HG02763 (cell line): ENCODE data around the gene UBXN11.
"Not testable (repeated sequence)": the region's sequence is repeated elsewhere in the genome, so short reads cannot be mapped to it uniquely, and the experiment has no call there.

Source experiments
- ATAC-seq: cut with Tn5 transposase; IDR thresholded peaks from one replicate; pipeline ENCODE4 v1.9.1; 2021; ENCODE audit warnings: mild to moderate bottlenecking, moderate library complexity; ENCODE audit not compliant: unreplicated experiment

Gene UBXN11

GRCh38 chr1:26336477-26337205, 30.2 kb upstream of the UBXN11 start:
- ATAC-seq: peak; percentile 64

GRCh38 chr1:26335774-26336476, 29.5 kb upstream of the UBXN11 start:
- no peak for ATAC-seq

- not testable (repeated sequence) for ATAC-seq
Measured at GRCh38 chr1:26333312-26333711, 26.9 kb upstream of the UBXN11 start.

GRCh38 chr1:26330276-26330675, 23.8 kb upstream of the UBXN11 start:
- ATAC-seq: no peak

- ATAC-seq: not testable (repeated sequence)
Measured at GRCh38 chr1:26329380-26329779, 22.9 kb upstream of the UBXN11 start.

- no peak for ATAC-seq
Measured at GRCh38 chr1:26328597-26328996, 22.2 kb upstream of the UBXN11 start.

- ATAC-seq: no peak
Measured at GRCh38 chr1:26327956-26328362, 21.5 kb upstream of the UBXN11 start.

- no peak for ATAC-seq
Measured at GRCh38 chr1:26324550-26324949, 18.1 kb upstream of the UBXN11 start.

GRCh38 chr1:26323382-26323781, 16.9 kb upstream of the UBXN11 start:
- no peak for ATAC-seq

GRCh38 chr1:26322042-26322331, 15.6 kb upstream of the UBXN11 start:
- no peak for ATAC-seq

GRCh38 chr1:26321315-26322041, 15.0 kb upstream of the UBXN11 start:
- ATAC-seq: peak; percentile 35

- ATAC-seq: no peak
Measured at GRCh38 chr1:26320896-26321295, 14.5 kb upstream of the UBXN11 start.

- no peak for ATAC-seq
Measured at GRCh38 chr1:26318338-26319064, 12.1 kb upstream of the UBXN11 start.

GRCh38 chr1:26317612-26318337, 11.3 kb upstream of the UBXN11 start, which contains the start of gene CD52:
CD52 (plus strand) TSS chr1:26317958; CDS start chr1:26318018, 60 bp downstream.
- peak; percentile 36 for ATAC-seq

- no peak for ATAC-seq
Measured at GRCh38 chr1:26317146-26317545, 10.7 kb upstream of the UBXN11 start.

GRCh38 chr1:26315874-26316850, 9.7 kb upstream of the UBXN11 start:
- no peak for ATAC-seq

- no peak for ATAC-seq
Measured at GRCh38 chr1:26314501-26314900, 8.1 kb upstream of the UBXN11 start.

- ATAC-seq: not testable (repeated sequence)
Measured at GRCh38 chr1:26307966-26308899, 1.8 kb upstream of the UBXN11 start.
